ENCODE data around the gene STK38L.

GRCh38 chr12:27344760-27345159, 100.7 kb downstream of the STK38L start:
- no peak for TF ChIP-seq POLR2AphosphoS5 (IDR thresholded peaks at IDR 0.05; ENCODE audit: control insufficient read depth, insufficient read depth, low read depth, low read length)
- TF ChIP-seq HMG20B (CRISPR knock-in tag; IDR thresholded peaks at IDR 0.05): no peak
- no peak for TF ChIP-seq EP300 (IDR thresholded peaks at IDR 0.05; ENCODE audit: low read length)
- no peak for TF ChIP-seq IRF9 (tag; IDR thresholded peaks at IDR 0.05)

Data from K562 (cell line).